DOHH2 (cell line): Measurements from ENCODE around the gene SIX3.

Source experiments
- H3F3A ChIP-seq: fragments of 200-600 bp; sonication (generic), shearing (Covaris generic); 2 replicates; pipeline ENCODE4 v1.6.0; 2016; ENCODE audit warnings: antibody characterized with exemption, mild to moderate bottlenecking; ENCODE audit not compliant: control insufficient read depth, insufficient read depth
- H3K27ac ChIP-seq: fragments of 200-600 bp; sonication (generic); 2 replicates; pipeline ENCODE4 v1.5.1; 2014; ENCODE audit warnings: low read depth, mild to moderate bottlenecking, low read length, moderate library complexity
- H3K27me3 ChIP-seq: fragments of 200-600 bp; sonication (generic); 2 replicates; pipeline ENCODE4 v1.6.1; 2014; ENCODE audit warnings: mild to moderate bottlenecking, low read length, mixed read lengths; ENCODE audit not compliant: control insufficient read depth
- H3K36me3 ChIP-seq: fragments of 200-600 bp; sonication (generic); 2 replicates; pipeline ENCODE4 v1.6.1; 2014; ENCODE audit warnings: mild to moderate bottlenecking, low read length, moderate library complexity, mixed read lengths; ENCODE audit not compliant: control insufficient read depth
- H3K4me1 ChIP-seq: fragments of 200-600 bp; sonication (generic); 2 replicates; pipeline ENCODE4 v1.6.1; 2014; ENCODE audit warnings: mild to moderate bottlenecking, low read length, mixed read lengths; ENCODE audit not compliant: control insufficient read depth
- H3K4me2 ChIP-seq: fragments of 200-600 bp; sonication (generic); 2 replicates; pipeline ENCODE4 v1.6.0; 2014; ENCODE audit warnings: mild to moderate bottlenecking, low read length, moderate library complexity
- H3K4me3 ChIP-seq: fragments of 200-600 bp; sonication (generic); 2 replicates; pipeline ENCODE4 v1.5.1; 2014; ENCODE audit warnings: mild to moderate bottlenecking, low read length, mixed read lengths
- H3K79me2 ChIP-seq: fragments of 200-600 bp; sonication (generic); 2 replicates; pipeline ENCODE4 v1.6.1; 2014; ENCODE audit warnings: mild to moderate bottlenecking, low read length, mixed read lengths; ENCODE audit not compliant: control insufficient read depth
- H3K9me2 ChIP-seq: fragments of 200-600 bp; sonication (generic); replicated peaks from 2 replicates; pipeline ENCODE4 v1.6.1; 2014; ENCODE audit warnings: mild to moderate bottlenecking, low read length, mixed read lengths; ENCODE audit not compliant: control insufficient read depth
- H3K9me3 ChIP-seq: fragments of 200-600 bp; sonication (generic); 2 replicates; pipeline ENCODE4 v1.6.1; 2014; ENCODE audit warnings: antibody characterized with exemption, low read length, mixed read lengths; ENCODE audit not compliant: control insufficient read depth, insufficient read depth
- H4K20me1 ChIP-seq: fragments of 200-600 bp; sonication (generic); 2 replicates; pipeline ENCODE4 v1.6.0; 2014; ENCODE audit warnings: low read depth, mild to moderate bottlenecking, antibody characterized with exemption, low read length, moderate library complexity; ENCODE audit not compliant: control insufficient read depth, insufficient read depth
- EZH2phosphoT487 ChIP-seq: fragments of 200-600 bp; sonication (generic); IDR thresholded peaks from 2 replicates; pipeline ENCODE4 v1.6.1; 2017; ENCODE audit warnings: borderline replicate concordance, mild to moderate bottlenecking, antibody characterized with exemption, low read length, moderate library complexity, mixed read lengths
- TF ChIP-seq, protein P1 (sequence below): fragments of 200-600 bp; sonication (generic); IDR thresholded peaks from one replicate; pipeline ENCODE4 v1.5.1; 2014; ENCODE audit warnings: antibody characterized with exemption, mild to moderate bottlenecking, low read depth, low read length; ENCODE audit not compliant: poor library complexity, severe bottlenecking

SIX3 gene

DNA sequence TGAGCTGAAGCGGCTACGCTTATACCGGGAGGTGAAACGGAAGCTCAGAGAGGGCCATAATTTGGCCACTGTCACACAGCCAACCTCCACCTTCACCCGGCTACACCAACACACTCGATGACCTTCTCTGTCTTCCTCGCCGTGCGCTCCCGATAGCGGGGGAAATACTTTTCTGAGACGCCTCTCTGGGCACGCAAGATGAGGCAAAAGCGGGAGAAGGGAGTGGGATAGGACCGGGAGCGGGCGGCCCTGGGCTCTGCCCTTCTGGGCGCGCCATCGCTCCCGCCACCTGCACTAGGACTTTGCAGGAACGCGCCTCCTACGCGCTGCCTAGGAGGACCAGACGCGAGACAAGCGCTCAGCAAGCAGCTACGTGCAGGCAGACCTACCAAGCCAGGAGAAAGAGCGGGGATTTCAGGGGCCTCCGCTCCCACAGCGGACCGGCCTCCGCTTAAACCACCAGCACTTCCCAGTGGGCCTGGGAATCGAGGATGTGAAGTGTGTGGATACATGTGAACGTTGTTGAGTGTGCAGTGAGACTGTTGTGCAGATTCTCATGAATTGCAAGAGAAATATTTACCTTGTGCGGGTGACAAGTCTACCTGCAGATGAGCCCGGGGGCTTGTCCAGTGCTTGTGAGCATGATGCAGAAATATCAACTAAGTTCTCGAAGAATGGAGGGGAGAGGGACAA is 11.4 kb downstream of the SIX3 start:
- Histone ChIP-seq H3K36me3 (no peaks in the 10 kb centered on the region), H4K20me1 (no peaks in the 10 kb centered on the region), H3K27ac (no peak overlapping the region), H3K4me3 (no peak overlapping the region), H3K79me2 (no peaks in the 10 kb centered on the region), H3K9me2 (no peaks in the 10 kb centered on the region), H3F3A (no peaks in the 10 kb centered on the region), H3K4me1 (peaks cover 8% of the 10 kb centered on the region; the same call in 1 of the 2 replicates), H3K9me3 (no peaks in the 10 kb centered on the region), H3K27me3 (peaks cover 38% of the 10 kb centered on the region), H3K4me2 (no peak overlapping the region)
- TF ChIP-seq, protein P1, sequence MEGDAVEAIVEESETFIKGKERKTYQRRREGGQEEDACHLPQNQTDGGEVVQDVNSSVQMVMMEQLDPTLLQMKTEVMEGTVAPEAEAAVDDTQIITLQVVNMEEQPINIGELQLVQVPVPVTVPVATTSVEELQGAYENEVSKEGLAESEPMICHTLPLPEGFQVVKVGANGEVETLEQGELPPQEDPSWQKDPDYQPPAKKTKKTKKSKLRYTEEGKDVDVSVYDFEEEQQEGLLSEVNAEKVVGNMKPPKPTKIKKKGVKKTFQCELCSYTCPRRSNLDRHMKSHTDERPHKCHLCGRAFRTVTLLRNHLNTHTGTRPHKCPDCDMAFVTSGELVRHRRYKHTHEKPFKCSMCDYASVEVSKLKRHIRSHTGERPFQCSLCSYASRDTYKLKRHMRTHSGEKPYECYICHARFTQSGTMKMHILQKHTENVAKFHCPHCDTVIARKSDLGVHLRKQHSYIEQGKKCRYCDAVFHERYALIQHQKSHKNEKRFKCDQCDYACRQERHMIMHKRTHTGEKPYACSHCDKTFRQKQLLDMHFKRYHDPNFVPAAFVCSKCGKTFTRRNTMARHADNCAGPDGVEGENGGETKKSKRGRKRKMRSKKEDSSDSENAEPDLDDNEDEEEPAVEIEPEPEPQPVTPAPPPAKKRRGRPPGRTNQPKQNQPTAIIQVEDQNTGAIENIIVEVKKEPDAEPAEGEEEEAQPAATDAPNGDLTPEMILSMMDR = no peak
- TF ChIP-seq EZH2phosphoT487 = 0 out of 2 replicates have a peak, but pooled peaks have one; percentile 18

DNA sequence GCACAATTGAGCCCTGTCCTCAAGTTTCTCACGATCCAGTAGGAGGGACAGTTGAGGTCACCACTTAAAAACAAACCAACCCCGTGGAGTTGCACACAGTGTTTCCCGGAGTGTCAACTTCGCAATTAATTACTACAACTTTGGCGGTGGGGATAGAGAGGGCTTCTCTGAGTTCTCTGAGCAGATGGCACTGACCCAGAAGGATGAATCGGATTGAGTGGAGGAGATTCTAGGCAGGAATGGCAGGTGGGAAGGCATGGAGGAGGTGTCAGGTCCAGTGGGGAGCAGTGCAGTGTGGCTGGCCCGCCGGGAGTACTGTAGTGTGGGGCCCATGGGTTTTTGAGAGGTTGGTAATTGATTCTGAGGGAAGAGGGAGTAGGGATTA is 12.0 kb downstream of the SIX3 start:
- Histone ChIP-seq H3K4me3 (no peak overlapping the region), H3K4me1 (peaks cover 8% of the 10 kb centered on the region; the same call in 1 of the 2 replicates), H3K9me3 (no peaks in the 10 kb centered on the region), H3K79me2 (no peaks in the 10 kb centered on the region), H4K20me1 (no peaks in the 10 kb centered on the region), H3K27ac (no peak overlapping the region), H3K27me3 (peaks cover 38% of the 10 kb centered on the region), H3K36me3 (no peaks in the 10 kb centered on the region), H3K9me2 (no peaks in the 10 kb centered on the region), H3K4me2 (no peak overlapping the region), H3F3A (no peaks in the 10 kb centered on the region)
- no peak; the same call in 1 of the 2 replicates for TF ChIP-seq EZH2phosphoT487
- TF ChIP-seq, protein P1 = no peak

DNA sequence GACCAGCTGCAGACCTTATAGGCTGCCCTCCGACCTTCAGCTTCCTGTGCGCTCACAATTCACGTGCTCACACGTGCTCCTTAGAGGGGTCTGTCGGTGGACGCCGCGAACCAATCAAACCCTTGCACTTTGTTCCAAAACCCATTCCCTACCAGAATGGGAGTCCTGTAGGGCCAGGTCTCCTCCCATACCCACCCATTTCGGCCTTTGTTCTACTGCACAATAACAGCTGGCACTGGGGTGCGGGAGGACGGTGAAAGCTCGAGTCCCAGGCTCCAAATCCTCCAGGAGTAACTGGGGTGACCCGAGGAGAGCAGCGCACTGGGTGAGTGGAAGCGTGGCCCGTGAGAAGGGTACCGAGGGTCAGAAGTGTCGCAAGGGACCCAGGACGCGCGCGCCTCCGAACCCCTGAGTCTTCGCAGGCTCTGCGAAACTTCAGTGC is 13.0 kb downstream of the SIX3 start:
- Histone ChIP-seq H3K4me3 (no peak overlapping the region), H3K9me2 (no peaks in the 10 kb centered on the region), H4K20me1 (no peaks in the 10 kb centered on the region), H3F3A (no peaks in the 10 kb centered on the region), H3K27me3 (peaks cover 38% of the 10 kb centered on the region), H3K27ac (no peak overlapping the region), H3K4me2 (no peak overlapping the region), H3K9me3 (no peaks in the 10 kb centered on the region), H3K36me3 (no peaks in the 10 kb centered on the region), H3K4me1 (peaks cover 8% of the 10 kb centered on the region; the same call in 1 of the 2 replicates), H3K79me2 (no peaks in the 10 kb centered on the region)
- no peak for TF ChIP-seq EZH2phosphoT487
- TF ChIP-seq, protein P1 = no peak
